EL (cell line): ENCODE data around the gene ANO4.
A peak's percentile ranks its signal among the peaks of the same experiment; 100 is the strongest.
"Not testable (repeated sequence)": the region's sequence is repeated elsewhere in the genome, so short reads cannot be mapped to it uniquely, and the experiment has no call there.

Source experiments
- DNase-seq: peaks from one replicate; pipeline ENCODE4 v3.0.0-alpha.2; 2016

ANO4 gene

GRCh38 chr12:101051151-101051550 lies 256.6 kb downstream of the ANO4 start:
- no peak for DNase-seq

- DNase-seq: peak; percentile 85
Observed at GRCh38 chr12:101051901-101052550, 257.4 kb downstream of the ANO4 start.

GRCh38 chr12:101053203-101053602 lies 258.6 kb downstream of the ANO4 start:
- DNase-seq: no peak

- no peak for DNase-seq
Observed at GRCh38 chr12:101055940-101056339, 261.4 kb downstream of the ANO4 start.

GRCh38 chr12:101062508-101062907 lies 267.9 kb downstream of the ANO4 start:
- DNase-seq: not testable (repeated sequence)

- DNase-seq: no peak
Observed at GRCh38 chr12:101064721-101065120, 270.1 kb downstream of the ANO4 start.

GRCh38 chr12:101066489-101066888 lies 271.9 kb downstream of the ANO4 start:
- no peak for DNase-seq

- no peak for DNase-seq
Observed at GRCh38 chr12:101068402-101068801, 273.8 kb downstream of the ANO4 start.

- DNase-seq: no peak
Observed at GRCh38 chr12:101068836-101069235, 274.3 kb downstream of the ANO4 start.

- peak; percentile 8 for DNase-seq
Observed at GRCh38 chr12:101074940-101075680, 280.5 kb downstream of the ANO4 start.

GRCh38 chr12:101076921-101077320 lies 282.3 kb downstream of the ANO4 start:
- DNase-seq: peak; percentile 77

- no peak for DNase-seq
Observed at GRCh38 chr12:101077791-101078528, 283.4 kb downstream of the ANO4 start.

GRCh38 chr12:101078536-101079285 lies 284.1 kb downstream of the ANO4 start:
- no peak for DNase-seq

GRCh38 chr12:101082706-101083105 lies 288.1 kb downstream of the ANO4 start:
- DNase-seq: no peak

- peak; percentile 68 for DNase-seq
Observed at GRCh38 chr12:101086490-101087135, 292.0 kb downstream of the ANO4 start.

- no peak for DNase-seq
Observed at GRCh38 chr12:101087920-101088319, 293.3 kb downstream of the ANO4 start.

- DNase-seq: no peak
Observed at GRCh38 chr12:101089271-101089670, 294.7 kb downstream of the ANO4 start.

- DNase-seq: not testable (repeated sequence)
Observed at GRCh38 chr12:101090222-101090621, 295.6 kb downstream of the ANO4 start.

- no peak for DNase-seq
Observed at GRCh38 chr12:101097829-101098580, 303.4 kb downstream of the ANO4 start.

- DNase-seq: no peak
Observed at GRCh38 chr12:101107032-101107763, 312.6 kb downstream of the ANO4 start.

GRCh38 chr12:101108130-101108529 lies 313.6 kb downstream of the ANO4 start:
- DNase-seq: no peak
